ENCODE data around the gene C4orf36.

DNA sequence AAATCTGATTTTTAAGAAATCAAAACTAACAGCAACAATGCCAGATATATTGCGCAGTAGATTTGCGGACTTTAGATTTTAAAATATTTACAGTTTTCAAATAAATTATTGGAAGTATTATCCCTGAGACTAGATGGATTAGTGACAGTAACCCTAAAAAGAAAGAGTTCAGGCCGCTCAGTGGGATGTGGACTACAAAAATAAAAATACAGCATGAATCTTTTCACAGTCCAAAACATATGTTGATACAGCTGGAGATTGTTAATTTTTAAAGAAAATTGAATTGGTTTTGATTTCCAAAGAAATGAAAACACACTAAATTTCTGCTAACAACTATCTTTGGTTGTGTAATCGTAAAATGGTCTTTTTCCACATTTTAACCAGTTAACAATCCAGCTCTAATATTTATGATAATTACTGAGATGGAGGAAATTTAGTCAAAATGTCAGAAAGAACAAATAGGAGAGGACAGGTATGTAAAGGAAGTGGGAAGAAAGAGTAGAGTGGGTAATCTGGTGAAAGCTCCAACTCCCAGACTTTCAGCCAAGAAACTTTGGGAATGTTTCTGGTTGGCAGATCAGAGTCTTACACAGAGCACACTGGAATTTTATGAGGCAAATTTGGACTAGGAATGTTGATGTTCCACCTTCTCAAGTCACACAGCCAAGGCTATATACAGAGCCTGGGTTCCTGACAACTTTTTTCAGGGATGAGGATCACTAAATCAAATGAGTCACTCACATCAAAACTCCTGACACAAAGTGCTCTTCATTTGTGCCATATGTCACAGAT, 15.1 kb downstream of the C4orf36 start:
- no peak for TF ChIP-seq EZH2 (IDR thresholded peaks at IDR 0.05)
- TF ChIP-seq POLR2AphosphoS5 (IDR thresholded peaks at IDR 0.05; ENCODE audit: borderline replicate concordance, low read depth, low read length) = no peak

All from SK-N-MC (cell line).